Activated CD4-positive, CD25-positive, alpha-beta regulatory T cell treated with anti-CD3 and anti-CD28 coated beads, Interleukin-2, amount 50 U/mL, for 24 hours (primary cell): ENCODE data around the gene HMGCS2.

Experiments used
- ATAC-seq, 2 donors: fragments of 150-1000 bp; cut with Tn5 transposase; one replicate each; pipeline ENCODE4 v1.10.0; 2021; ENCODE audit warnings: mild to moderate bottlenecking in 1 of 2, moderate library complexity in 1 of 2

Gene HMGCS2

GRCh38 chr1:119752592-119752991 lies 16.1 kb downstream of the HMGCS2 start:
- no peak for ATAC-seq

GRCh38 chr1:119748040-119748439 lies 20.7 kb downstream of the HMGCS2 start:
- ATAC-seq: no peak

GRCh38 chr1:119747451-119747850 lies 21.3 kb downstream of the HMGCS2 start:
- ATAC-seq: no peak

- ATAC-seq: no peak
Measured at GRCh38 chr1:119745034-119745433, 23.7 kb downstream of the HMGCS2 start.

GRCh38 chr1:119744598-119744942 lies 24.1 kb downstream of the HMGCS2 start:
- ATAC-seq: no peak

GRCh38 chr1:119743776-119744597 lies 24.7 kb downstream of the HMGCS2 start:
- peak in 1 of 2 donors; percentile 45 for ATAC-seq

GRCh38 chr1:119743308-119743707 lies 25.4 kb downstream of the HMGCS2 start:
- ATAC-seq: no peak

GRCh38 chr1:119742677-119743076 lies 26.0 kb downstream of the HMGCS2 start:
- no peak for ATAC-seq

- ATAC-seq: no peak
Measured at GRCh38 chr1:119742202-119742601, 26.5 kb downstream of the HMGCS2 start.

- no peak for ATAC-seq
Measured at GRCh38 chr1:119740896-119741780, 27.6 kb downstream of the HMGCS2 start.

GRCh38 chr1:119740261-119740660 lies 28.4 kb downstream of the HMGCS2 start:
- no peak for ATAC-seq

- ATAC-seq: no peak
Measured at GRCh38 chr1:119739150-119739549, 29.6 kb downstream of the HMGCS2 start.

GRCh38 chr1:119738100-119738720 lies 30.5 kb downstream of the HMGCS2 start:
- ATAC-seq: no peak

- ATAC-seq: peak in 1 of 2 donors; percentile 7
Measured at GRCh38 chr1:119737040-119737682, 31.5 kb downstream of the HMGCS2 start.

- no peak for ATAC-seq
Measured at GRCh38 chr1:119736649-119737039, 32.1 kb downstream of the HMGCS2 start.

GRCh38 chr1:119735217-119735616 lies 33.5 kb downstream of the HMGCS2 start:
- no peak for ATAC-seq

GRCh38 chr1:119733754-119734153 lies 35.0 kb downstream of the HMGCS2 start:
- ATAC-seq: no peak

- no peak for ATAC-seq
Measured at GRCh38 chr1:119732465-119733168, 36.1 kb downstream of the HMGCS2 start.

- ATAC-seq: no peak
Measured at GRCh38 chr1:119731741-119732430, 36.8 kb downstream of the HMGCS2 start.

GRCh38 chr1:119731060-119731459 lies 37.6 kb downstream of the HMGCS2 start:
- no peak for ATAC-seq

GRCh38 chr1:119729044-119729443 lies 39.7 kb downstream of the HMGCS2 start:
- ATAC-seq: no peak

GRCh38 chr1:119727991-119728390 lies 40.7 kb downstream of the HMGCS2 start:
- ATAC-seq: no peak
